Raji (cell line): ENCODE results near the gene ARFGEF2.

ENCODE experiments used
- POLR2A ChIP-seq: IDR thresholded peaks from 2 replicates; pipeline ENCODE4 v1.6.1; 2011; ENCODE audit warnings: low read depth, low read length, control low read depth; ENCODE audit not compliant: insufficient read depth

The ARFGEF2 gene

GRCh38 chr20:48919882-48920526, 1.5 kb upstream of the ARFGEF2 start:
- TF ChIP-seq POLR2A: peak; percentile 30; the same call in 1 of the 2 replicates

- no peak; the same call in 1 of the 2 replicates for TF ChIP-seq POLR2A
Observed at GRCh38 chr20:48920527-48921167, 864 bp upstream of the ARFGEF2 start.

GRCh38 chr20:48921883-48922820, 641 bp downstream of the ARFGEF2 start:
- no peak for TF ChIP-seq POLR2A

GRCh38 chr20:48923149-48923718, 1.7 kb downstream of the ARFGEF2 start:
- TF ChIP-seq POLR2A: no peak

- no peak for TF ChIP-seq POLR2A
Observed at GRCh38 chr20:48924756-48925109, 3.2 kb downstream of the ARFGEF2 start.

GRCh38 chr20:48926267-48926666, 4.8 kb downstream of the ARFGEF2 start:
- no peak for TF ChIP-seq POLR2A

GRCh38 chr20:48926821-48927220, 5.3 kb downstream of the ARFGEF2 start:
- TF ChIP-seq POLR2A: no peak

GRCh38 chr20:48928832-48929725, 7.6 kb downstream of the ARFGEF2 start:
- no peak for TF ChIP-seq POLR2A

GRCh38 chr20:48930035-48930434, 8.5 kb downstream of the ARFGEF2 start:
- no peak for TF ChIP-seq POLR2A

GRCh38 chr20:48930878-48931277, 9.4 kb downstream of the ARFGEF2 start:
- no peak for TF ChIP-seq POLR2A

GRCh38 chr20:48931527-48932374, 10.2 kb downstream of the ARFGEF2 start:
- no peak for TF ChIP-seq POLR2A

- no peak for TF ChIP-seq POLR2A
Observed at GRCh38 chr20:48932375-48932941, 10.9 kb downstream of the ARFGEF2 start.

GRCh38 chr20:48933017-48933766, 11.7 kb downstream of the ARFGEF2 start:
- no peak for TF ChIP-seq POLR2A

- TF ChIP-seq POLR2A: no peak
Observed at GRCh38 chr20:48937674-48938073, 16.2 kb downstream of the ARFGEF2 start.
